ENCODE data around the gene LSAMP. TPM values are rescaled to one million over a fixed set of nuclear protein-coding genes. Genes with fewer than 3 reads are reported as not detected.

The LSAMP gene
- total RNA-seq, 1 experiment from 2014 or later = 0.90 TPM

- no peak overlapping the region for H3K27ac Mint-ChIP-seq
- Histone ChIP-seq H3K79me1 (ENCODE audit: insufficient read depth, low read depth, low read length, poor library complexity, severe bottlenecking) (no peaks in the 10 kb centered on the region), H3K27ac (ENCODE audit: insufficient read length, low read depth, low read length) (no peak overlapping the region), H4K91ac (ENCODE audit: insufficient read length, low read depth, low read length) (no peak overlapping the region), H2AK5ac (ENCODE audit: insufficient read length, low read length) (no peak overlapping the region), H2BK120ac (ENCODE audit: low read depth, low read length, poor library complexity, severe bottlenecking) (no peak overlapping the region), H3T11ph (ENCODE audit: low read length) (no peak overlapping the region), H3K23ac (ENCODE audit: insufficient read length, low read depth, low read length) (no peak overlapping the region), H3K56ac (ENCODE audit: insufficient read length, low read depth, low read length) (no peak overlapping the region), H4K5ac (ENCODE audit: insufficient read length, low read depth, low read length) (no peak overlapping the region), H3K79me2 (ENCODE audit: insufficient read depth, low read length) (no peaks in the 10 kb centered on the region), H4K8ac (replicated peaks; ENCODE audit: insufficient read length, low read depth, low read length) (no peak overlapping the region), H3K4me1 (ENCODE audit: insufficient read depth, low read length) (peaks cover 5% of the 10 kb centered on the region; the same call in 1 of the 2 replicates), H4K20me1 (ENCODE audit: control insufficient read depth, insufficient read depth, insufficient read length) (no peaks in the 10 kb centered on the region), H3K4ac (ENCODE audit: low read depth, low read length) (no peak overlapping the region), H3K9ac (ENCODE audit: extremely low read depth, insufficient read length, low read length) (no peak overlapping the region), H2BK5ac (ENCODE audit: insufficient read length, low read length) (no peak overlapping the region), H3K27me3 (ENCODE audit: insufficient read depth, low read length) (no peaks in the 10 kb centered on the region), H2BK12ac (ENCODE audit: insufficient read length, low read depth, low read length) (no peak overlapping the region), H3K9me3 (ENCODE audit: control insufficient read depth, low read depth, low read length) (no peaks in the 10 kb centered on the region), H3K14ac (ENCODE audit: insufficient read depth, low read length) (no peak overlapping the region), H3K4me2 (ENCODE audit: insufficient read depth, insufficient read length, low read length) (no peak overlapping the region), H3K23me2 (ENCODE audit: insufficient read length, low read depth, low read length, poor library complexity, severe bottlenecking) (no peaks in the 10 kb centered on the region), H2AFZ (ENCODE audit: low read length) (no peak overlapping the region), H2BK15ac (ENCODE audit: low read depth, low read length) (no peak overlapping the region), H2BK20ac (ENCODE audit: low read depth, low read length, poor library complexity, severe bottlenecking) (no peak overlapping the region), H3K18ac (ENCODE audit: insufficient read length, low read depth, low read length) (no peak overlapping the region)
- H3K9me3 Mint-ChIP-seq = no peaks in the 10 kb centered on the region; a peak in 1 of 5 replicates
- TF ChIP-seq CTCF (conservative IDR thresholded peaks at IDR 0.05) = no peak
- no peaks in the 10 kb centered on the region for H3K36me3 Mint-ChIP-seq (ENCODE audit: insufficient read depth in 1 of 3, low read depth in 3 of 3)
- no peak overlapping the region for H3K4me3 Mint-ChIP-seq
- H3K4me1 Mint-ChIP-seq = peaks cover 18 to 25% of the 10 kb centered on the region in 2 experiments
- no peak for DNase-seq
- no peaks in the 10 kb centered on the region for H3K27me3 Mint-ChIP-seq (ENCODE audit: low read depth)
These were observed 544.3 kb downstream of the LSAMP start for GRCh38 chr3:115901008-115901407.
